Pancreas (tissue), 10 donors: ENCODE measurements around the gene RPS6KA5. TPM values are rescaled to one million over a fixed set of nuclear protein-coding genes. Genes with fewer than 3 reads are reported as not detected.
"Not testable (repeated sequence)": the region's sequence is repeated elsewhere in the genome, so short reads cannot be mapped to it uniquely, and the experiment has no call there.

Experiments
- ATAC-seq, 4 donors: fragments of 200-7000 bp; cut with Tn5 transposase; one replicate each; pipeline versions ENCODE4 v1.8.0 to v1.9.1; 2020; ENCODE audit warnings: mild to moderate bottlenecking in 4 of 4, moderate library complexity in 4 of 4
- DNase-seq, 6 donors: peaks; one replicate each; pipeline ENCODE4 v3.0.0-alpha.2; 2020
- FAIRE-seq: peaks from 2 replicates; lab custom pipeline; 2012; peaks lifted over from hg19 to GRCh38; lab: Jason Lieb, UNC
- H3K27ac ChIP-seq, 4 donors: fragments of 200-600 bp; sonication (generic); 1 replicate in 3 of 4; 2 replicates in 1 of 4; pipeline versions ENCODE4 v1.5.0 to v1.8.0; 2020
- H3K27me3 ChIP-seq, 4 donors: fragments of 200-600 bp; one replicate each; pipeline ENCODE4 v1.8.0; 2021
- H3K36me3 ChIP-seq, 3 donors: fragments of 200-600 bp; sonication (generic) in 1 of 3; one replicate each; pipeline versions ENCODE4 v1.5.0 to v1.8.0; 2020 to 2021
- H3K4me1 ChIP-seq, 3 donors: fragments of 200-600 bp; one replicate each; pipeline ENCODE4 v1.8.0; 2021
- H3K4me3 ChIP-seq, 4 donors: fragments of 200-600 bp; sonication (generic) in 2 of 4; one replicate each; pipeline versions ENCODE4 v1.5.0 to v1.8.0; 2020 to 2021
- H3K9me3 ChIP-seq, 4 donors: fragments of 200-600 bp; one replicate each; pipeline ENCODE4 v1.8.0; 2021
- CTCF ChIP-seq, 4 donors: fragments of 200-600 bp; sonication (generic) in 3 of 4; IDR thresholded peaks; one replicate each; pipeline versions ENCODE4 v1.5.0 to v1.8.0; 2021; ENCODE audit warnings: antibody characterized with exemption in 4 of 4
- WGBS, 2 donors: extraction: QIAGEN DNeasy Blood & Tissue Kit; methylation state at CpG; one replicate each; pipeline ENCODE4 v1.1.7; 2013; 5-methylcytosine and 5-hydroxymethylcytosine counted together
- intact Hi-C, 3 donors: fragments of 100-400 bp; cut with DNase I; formaldehyde crosslinking; loops; one replicate each; pipeline versions ENCODE4 v1.11.1 to v1.14.2; 2022
- polyA plus RNA-seq, 2 donors: library from polyadenylated mRNA; stranded (reverse); fragments of 200-250 nt; gene quantifications; one replicate each; pipeline ENCODE4 v1.2.3, GENCODE V29; 2013
- total RNA-seq, 6 donors: library from RNA; stranded (reverse); fragmentation: NEBNext Ultra II Directional in 4 of 6; extraction: Animal tissue kit (Norgen Biotek cat#: 25700) in 4 of 6; gene quantifications; one replicate each; pipeline versions ENCODE4 v1.2.1 to v1.2.4, GENCODE V29; 2021 to 2023
- donor health status: healthy with polysubstance abuse.
- donor health status: DM: no; HTN: no; CAD: no; lungs with moderate emphysema.
- donor health status: DM: no; HTN: no; CAD: no.
- donor health status: control.
- donor health status: control.
- donor health status: Bipolar disorder and iron deficiency.
- donor health status: DM: yes; HTN: yes; CAD: no.
- donor health status: DM: no; HTN: no; CAD: no.
- donor health status: DM: no; HTN: no; CAD: no.
- donor health status: DM: yes; HTN: yes; CAD: no.

The RPS6KA5 gene
- total and polyA plus RNA-seq, 8 donors: 0.95 to 3.5 (median 2.8) TPM

- Histone ChIP-seq H3K36me3 (no peaks in the 10 kb centered on the region), H3K4me1 (peaks cover 0 to 8% (median 4%) of the 10 kb centered on the region in 3 donors), H3K27me3 (no peaks in the 10 kb centered on the region), H3K4me3 (no peak overlapping the region), H3K27ac (no peak overlapping the region), H3K9me3 (no peaks in the 10 kb centered on the region)
- TF ChIP-seq CTCF (IDR thresholded peaks at IDR 0.05): no peak
- 22 to 23% methylated on average over 2 of the region's 2 CpGs for WGBS, 2 donors
- ATAC-seq (no peak), FAIRE-seq (no peak), DNase-seq (no peak)
- intact Hi-C loops: no loop called here
Measured at GRCh38 chr14:91041450-91041849, 19.0 kb downstream of the RPS6KA5 start.

- Histone ChIP-seq H3K27ac (no peak overlapping the region), H3K36me3 (no peaks in the 10 kb centered on the region), H3K27me3 (no peaks in the 10 kb centered on the region), H3K9me3 (no peaks in the 10 kb centered on the region), H3K4me1 (peaks cover 0 to 8% (median 4%) of the 10 kb centered on the region in 3 donors), H3K4me3 (no peak overlapping the region)
- FAIRE-seq: no peak
- intact Hi-C loops: no loop called here
- ATAC-seq: no peak
- no peak for TF ChIP-seq CTCF (IDR thresholded peaks at IDR 0.05)
- no peak for DNase-seq
- 95 to 100% methylated on average over 1 of the region's 1 CpG for WGBS, 2 donors
Measured at GRCh38 chr14:91040545-91040944, 19.9 kb downstream of the RPS6KA5 start.

- no peak for TF ChIP-seq CTCF (IDR thresholded peaks at IDR 0.05)
- WGBS, 2 donors: 98 to 100% methylated on average over 1 of the region's 1 CpG
- FAIRE-seq (no peak), ATAC-seq (peak in 1 of 4 donors; percentile 38), DNase-seq (no peak)
- Histone ChIP-seq H3K27ac (no peak overlapping the region), H3K27me3 (no peaks in the 10 kb centered on the region), H3K4me1 (peaks cover 0 to 8% (median 4%) of the 10 kb centered on the region in 3 donors), H3K4me3 (no peak overlapping the region), H3K9me3 (no peaks in the 10 kb centered on the region), H3K36me3 (no peaks in the 10 kb centered on the region)
- intact Hi-C loops: no loop called here
Measured at GRCh38 chr14:91038439-91038838, 22.0 kb downstream of the RPS6KA5 start.

- Histone ChIP-seq H3K4me3 (no peak overlapping the region), H3K9me3 (no peaks in the 10 kb centered on the region), H3K27me3 (no peaks in the 10 kb centered on the region), H3K4me1 (peaks cover 0 to 8% (median 4%) of the 10 kb centered on the region in 3 donors), H3K36me3 (no peaks in the 10 kb centered on the region), H3K27ac (no peak overlapping the region)
- no peak for DNase-seq
- no peak for TF ChIP-seq CTCF (IDR thresholded peaks at IDR 0.05)
- FAIRE-seq: no peak
- WGBS, 2 donors: 84 to 95% methylated on average over 2 of the region's 2 CpGs
- no peak for ATAC-seq
- intact Hi-C loops: no loop called here
Measured at GRCh38 chr14:91036741-91037469, 23.5 kb downstream of the RPS6KA5 start.

- H3K4me1 ChIP-seq: no peaks in the 10 kb centered on the region
- no peak overlapping the region for H3K27ac ChIP-seq
- no peak for TF ChIP-seq CTCF (IDR thresholded peaks at IDR 0.05)
- FAIRE-seq (no peak), ATAC-seq (no peak), DNase-seq (no peak)
- no peak overlapping the region for H3K4me3 ChIP-seq
- intact Hi-C loops: no loop called here
- 41% methylated on average over 1 of the region's 1 CpG for WGBS, 2 donors
- H3K9me3 ChIP-seq: no peaks in the 10 kb centered on the region
- no peaks in the 10 kb centered on the region for H3K27me3 ChIP-seq
- H3K36me3 ChIP-seq: no peaks in the 10 kb centered on the region
Measured at GRCh38 chr14:91035855-91036254, 24.6 kb downstream of the RPS6KA5 start.

- 69 to 70% methylated on average over 10 of the region's 10 CpGs for WGBS, 2 donors
- FAIRE-seq, H3K36me3 ChIP-seq, intact Hi-C loops, DNase-seq, H3K4me1 ChIP-seq, H3K27me3 ChIP-seq, H3K27ac ChIP-seq, ATAC-seq, H3K9me3 ChIP-seq, H3K4me3 ChIP-seq: not testable (repeated sequence)
Measured at GRCh38 chr14:91034379-91034778, 26.1 kb downstream of the RPS6KA5 start.
